ENCODE results near the gene ENHO.

ENHO gene

DNA sequence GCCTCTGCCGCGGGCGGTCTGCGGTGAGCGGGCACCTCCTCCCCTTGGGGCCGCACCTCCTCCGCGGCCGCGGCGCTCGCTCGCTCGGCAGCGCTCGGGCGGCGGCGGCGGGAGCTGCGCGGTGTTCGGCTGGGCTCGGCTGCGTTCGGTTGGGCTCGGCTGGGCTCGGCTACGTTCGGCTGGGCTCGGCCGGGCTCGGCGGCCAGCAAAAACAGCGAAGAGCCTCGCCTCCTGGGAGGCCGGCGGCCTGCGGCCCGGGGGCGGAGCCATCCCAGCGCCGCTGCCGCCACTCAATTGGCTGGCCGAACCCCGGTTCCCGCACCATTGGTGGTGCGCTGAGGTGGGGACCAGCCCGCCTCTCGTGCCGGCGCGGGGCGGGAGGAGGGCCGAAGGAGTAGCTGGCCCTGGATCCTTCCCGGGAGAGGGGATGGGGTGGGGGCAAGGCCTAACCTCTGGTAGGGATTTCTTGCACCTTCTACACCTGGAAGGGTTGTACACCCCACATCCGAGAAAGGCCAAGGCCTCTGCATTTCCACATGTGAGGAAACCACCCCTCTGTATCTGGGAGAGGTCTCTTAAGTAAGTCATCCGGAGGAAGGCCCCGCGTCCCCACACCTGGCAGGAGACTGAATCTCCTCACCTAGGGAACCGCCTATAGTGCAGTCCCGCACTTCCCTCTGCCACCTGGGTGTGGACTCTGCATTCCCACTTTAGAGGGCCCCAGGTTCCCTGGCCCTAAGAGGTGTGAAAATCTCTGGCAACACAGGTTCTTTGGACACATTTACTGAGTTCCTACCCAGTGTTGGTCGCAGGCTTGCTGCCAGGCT is at the start of gene ENHO:
TSS of gene ENHO (minus strand) at position 20 of the 827 bp plus-strand sequence. CDS start 1,295 bp downstream, outside the sequence.
- DNase-seq (ENCODE audit: low read depth): peak; percentile 89

DNA sequence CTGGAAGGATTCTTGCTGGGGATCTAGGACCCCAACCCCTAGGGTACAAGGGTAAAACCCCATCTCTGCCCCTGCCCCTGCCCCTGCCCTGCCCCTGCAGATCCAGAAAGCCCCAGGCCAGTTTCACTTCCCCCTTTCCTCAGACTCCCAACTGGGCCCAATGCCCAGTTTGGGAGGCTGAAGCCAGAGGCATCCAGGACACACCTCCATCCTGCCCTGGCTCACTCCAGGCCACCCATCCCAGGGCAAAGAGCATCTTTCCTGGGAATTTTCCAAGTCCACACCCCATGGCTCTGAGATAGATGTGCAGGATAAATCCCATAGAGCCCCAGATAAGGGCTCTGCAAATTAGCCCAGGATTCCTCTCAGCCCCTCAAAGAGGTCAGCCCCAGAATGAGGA is 49.3 kb upstream of the ENHO start:
- DNase-seq (ENCODE audit: low read depth): no peak

DNA sequence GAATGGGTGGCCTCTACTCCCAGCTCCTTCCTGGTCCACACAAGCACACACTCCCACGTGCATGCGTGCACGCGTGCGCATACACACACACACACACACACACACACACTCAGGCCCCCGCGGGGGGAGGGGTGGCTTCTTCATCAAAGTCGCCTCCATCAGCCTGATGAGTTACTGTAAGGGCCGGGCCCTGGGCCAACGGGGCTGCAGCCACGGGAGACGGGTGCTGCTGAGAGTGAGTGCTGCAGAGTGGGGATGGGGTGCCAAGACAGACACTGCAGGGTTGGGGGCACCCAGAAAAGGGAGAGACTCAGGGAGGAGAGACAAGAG is 48.7 kb upstream of the ENHO start:
- no peak for DNase-seq (ENCODE audit: low read depth)

DNA sequence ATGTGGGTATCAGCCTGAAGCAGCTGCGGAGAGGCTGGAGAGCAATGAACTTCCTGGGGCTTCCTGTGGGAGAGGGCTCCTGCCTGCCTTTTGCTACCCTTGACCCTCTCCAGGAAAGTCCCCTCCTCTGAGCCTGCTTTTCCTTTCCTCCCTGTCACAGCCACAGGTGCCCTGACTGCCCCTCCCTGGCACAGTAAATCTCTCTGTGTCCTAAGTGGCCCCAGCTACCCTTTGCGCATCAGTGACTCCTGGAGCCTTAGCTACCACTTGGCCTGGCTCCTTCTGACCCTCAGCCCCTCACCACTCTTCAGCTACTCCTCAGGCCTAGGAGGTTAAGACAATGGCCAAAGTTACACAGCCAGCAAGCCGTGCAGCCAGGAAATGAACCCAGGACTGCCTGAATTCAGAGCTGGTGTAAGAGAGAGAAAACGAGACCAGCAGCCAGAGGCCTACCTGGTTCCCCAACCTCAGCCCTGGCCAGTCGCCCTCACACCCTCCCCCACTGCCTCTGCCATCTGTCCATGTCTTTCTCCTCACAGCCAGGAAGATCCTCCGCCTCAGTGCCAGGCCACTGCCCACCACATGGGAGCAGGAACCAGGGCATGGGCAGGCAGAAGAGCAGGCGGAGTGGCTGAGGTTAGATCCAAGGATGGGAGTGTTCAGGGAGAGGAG is 48.2 kb upstream of the ENHO start:
- DNase-seq (ENCODE audit: low read depth): no peak

DNA sequence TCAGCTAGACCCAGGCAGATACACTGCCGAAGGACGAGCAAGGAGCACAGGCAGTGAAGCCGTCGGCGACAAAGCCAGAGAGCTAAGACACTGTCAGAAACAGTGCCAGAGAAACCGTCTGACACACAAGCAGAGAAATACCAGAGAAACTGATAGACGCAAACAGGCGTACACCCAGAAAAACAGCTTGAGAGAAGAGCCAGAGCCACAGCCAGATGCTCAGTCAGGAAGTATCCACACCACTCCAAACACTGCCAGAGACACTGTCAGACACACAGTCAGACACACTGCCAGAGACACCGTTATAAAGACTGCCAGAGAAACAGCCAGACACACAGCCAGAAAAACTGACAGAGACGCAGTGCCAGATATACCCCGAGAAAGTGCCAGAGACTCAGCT is 47.6 kb upstream of the ENHO start:
- no peak for DNase-seq (ENCODE audit: low read depth)

DNA sequence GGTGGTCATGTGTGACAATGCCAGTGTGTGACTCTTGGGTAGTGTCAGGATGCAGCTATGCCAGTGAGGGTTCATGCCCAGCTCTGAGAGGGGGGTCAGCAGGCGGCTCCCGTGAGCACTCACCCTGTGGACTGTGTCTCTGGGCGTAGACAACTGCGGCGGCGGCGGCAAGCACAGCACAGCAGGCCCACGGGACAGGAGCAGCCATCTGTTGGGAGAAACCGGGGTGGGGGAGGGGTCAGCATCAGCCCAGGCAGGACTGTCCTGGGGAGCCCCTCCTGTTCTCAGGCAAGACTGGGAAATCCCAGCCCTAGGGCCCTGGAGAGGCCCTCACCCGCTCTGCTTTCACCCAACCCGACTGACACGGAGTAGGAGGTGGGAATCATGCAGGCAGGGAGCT is 46.0 kb upstream of the ENHO start:
- no peak for DNase-seq (ENCODE audit: low read depth)

DNA sequence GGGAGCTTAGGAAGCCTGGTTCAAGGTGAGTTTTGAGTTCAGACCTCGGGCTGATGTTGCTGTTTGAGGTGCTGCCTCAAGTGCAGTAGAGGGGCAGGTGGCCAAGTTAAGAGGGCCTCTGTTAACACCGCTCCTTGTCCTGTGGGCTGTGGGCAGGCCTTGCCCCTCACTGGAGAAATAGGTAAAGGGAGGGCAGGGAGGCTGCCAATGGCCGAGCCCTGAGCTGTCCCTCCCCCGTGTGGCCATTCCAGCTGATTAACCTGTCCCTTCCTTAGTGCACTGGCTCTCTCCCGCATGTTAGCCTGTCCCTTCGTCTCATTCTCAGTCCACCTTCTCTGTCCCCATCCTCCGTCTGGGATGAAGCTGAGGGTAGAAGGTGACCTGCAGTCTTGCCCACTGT is 45.3 kb upstream of the ENHO start:
- DNase-seq (ENCODE audit: low read depth): no peak

DNA sequence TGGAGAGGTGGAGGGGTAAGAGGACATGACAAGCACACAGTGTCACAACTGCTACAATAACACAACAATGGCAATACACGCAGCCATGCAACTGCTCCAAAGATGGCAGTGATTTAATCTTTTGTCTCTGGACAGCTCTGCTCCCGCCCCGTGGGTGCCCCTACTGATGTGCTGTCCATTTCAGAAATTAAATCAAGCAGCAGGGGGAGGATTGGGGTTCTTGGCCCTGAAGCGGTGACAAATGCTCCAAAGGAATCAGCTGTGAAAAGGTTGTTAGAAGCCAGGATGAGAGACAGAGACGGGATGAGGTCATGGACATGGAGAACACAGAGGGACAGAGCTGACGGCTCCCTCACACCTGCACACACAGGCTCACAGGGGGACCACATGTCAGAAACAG is 44.2 kb upstream of the ENHO start:
- DNase-seq (ENCODE audit: low read depth): no peak

DNA sequence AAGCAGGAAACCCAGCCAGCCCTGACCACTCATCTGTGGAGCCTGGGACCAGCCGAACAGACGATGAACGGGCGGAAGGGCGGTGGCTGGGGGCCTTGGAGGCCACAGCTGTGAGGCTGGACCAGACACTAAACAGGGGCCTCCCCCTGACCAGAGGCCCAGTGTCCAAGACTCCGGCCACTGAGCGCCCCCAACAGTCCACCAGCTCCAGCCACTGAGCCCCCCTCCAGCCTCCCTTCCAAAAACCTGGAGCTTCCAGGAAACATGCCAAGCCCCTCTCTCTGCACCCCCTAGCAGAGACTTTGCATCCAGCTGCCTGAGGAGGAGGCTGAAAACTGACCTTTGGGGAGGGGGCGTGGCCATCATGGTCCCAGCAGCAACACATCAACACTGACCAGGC is 43.5 kb upstream of the ENHO start:
- no peak for DNase-seq (ENCODE audit: low read depth)

DNA sequence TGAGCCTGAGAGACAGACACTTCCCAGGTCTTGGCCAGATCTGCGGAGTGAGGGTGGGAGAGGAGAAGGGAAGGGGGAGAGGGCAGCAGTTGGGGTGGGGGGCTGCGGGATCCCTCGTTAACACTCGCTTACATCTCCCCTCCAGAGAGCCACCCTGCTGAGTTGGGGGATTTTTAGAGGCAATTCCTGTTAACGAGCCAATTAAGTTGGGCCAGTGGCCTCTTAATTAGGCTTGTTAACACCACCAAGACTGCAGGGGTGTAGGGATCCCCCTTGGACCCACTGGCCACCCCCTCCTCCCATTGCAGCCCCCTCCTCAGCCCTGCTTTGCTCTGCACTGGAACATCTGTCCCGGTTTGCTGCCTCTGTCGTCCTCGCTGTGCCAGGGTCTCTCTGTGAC is 43.1 kb upstream of the ENHO start:
- no peak for DNase-seq (ENCODE audit: low read depth)

DNA sequence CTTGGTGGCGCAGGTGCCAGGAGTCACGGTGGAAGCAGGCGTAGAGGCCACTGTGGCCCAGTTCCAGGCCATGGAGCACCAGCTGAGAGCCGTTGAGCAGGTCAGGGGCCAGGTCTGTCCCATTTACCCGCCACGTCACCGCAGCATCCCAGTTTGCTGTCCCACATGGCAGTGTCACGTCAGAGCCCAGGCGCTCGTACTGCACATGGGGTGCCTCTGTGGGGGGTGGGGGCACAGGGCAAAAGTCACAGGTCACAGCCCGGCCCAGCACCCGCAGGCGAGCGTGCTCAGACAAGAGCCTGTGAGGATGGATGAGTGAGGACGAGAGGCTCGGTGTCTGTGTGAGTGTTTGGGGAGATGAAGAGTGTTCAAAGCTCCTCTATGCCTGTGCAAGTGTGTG is 41.8 kb upstream of the ENHO start:
- no peak for DNase-seq (ENCODE audit: low read depth)

DNA sequence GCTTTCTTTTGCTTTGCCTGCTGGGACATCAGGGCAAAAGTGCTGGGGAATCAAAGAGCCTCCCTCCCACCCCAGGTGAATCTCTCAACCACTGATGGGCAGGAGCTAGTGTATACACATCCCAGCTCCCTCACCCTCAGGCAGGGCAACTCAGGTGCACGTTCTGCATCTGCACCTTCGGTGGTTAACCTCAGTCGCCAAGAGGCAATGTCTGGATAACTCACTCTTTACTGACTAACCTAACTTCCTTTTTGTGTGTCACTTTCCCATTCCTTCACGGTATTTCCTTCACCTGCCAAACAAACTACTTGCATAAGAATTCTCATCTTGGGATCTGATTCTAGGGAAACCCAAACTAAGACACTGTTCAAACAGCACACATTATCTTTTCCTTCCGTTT is 40.5 kb upstream of the ENHO start:
- DNase-seq (ENCODE audit: low read depth): no peak

DNA sequence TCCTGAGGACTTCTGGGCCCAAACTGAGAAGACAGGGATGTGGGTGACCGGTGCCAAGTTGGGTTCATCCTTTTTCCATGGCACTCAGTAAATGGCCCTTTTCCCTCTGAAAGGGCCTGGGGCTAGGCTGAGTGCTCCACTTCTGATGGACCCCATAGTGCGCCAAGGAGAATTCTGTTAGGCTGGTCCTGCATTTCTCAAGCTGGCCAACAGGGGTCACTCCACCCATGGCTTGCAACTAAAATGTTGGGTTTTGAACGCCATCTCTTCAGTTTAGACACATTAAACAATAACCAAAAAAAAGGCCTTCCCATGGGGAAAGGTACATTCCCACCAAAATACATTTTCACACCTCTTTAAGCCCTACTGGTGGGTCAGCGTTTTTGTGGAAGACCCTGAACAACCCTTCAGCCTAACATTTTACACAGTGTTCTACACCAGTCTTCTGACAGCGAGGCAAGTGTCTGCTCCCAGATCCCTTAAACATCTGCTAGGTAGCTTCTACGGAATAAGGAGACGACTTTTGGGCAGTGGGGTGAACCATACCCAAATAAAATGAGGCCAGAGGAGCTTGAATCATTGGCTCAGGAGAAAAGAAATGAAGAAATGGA is 39.5 kb upstream of the ENHO start:
- no peak for DNase-seq (ENCODE audit: low read depth)

DNA sequence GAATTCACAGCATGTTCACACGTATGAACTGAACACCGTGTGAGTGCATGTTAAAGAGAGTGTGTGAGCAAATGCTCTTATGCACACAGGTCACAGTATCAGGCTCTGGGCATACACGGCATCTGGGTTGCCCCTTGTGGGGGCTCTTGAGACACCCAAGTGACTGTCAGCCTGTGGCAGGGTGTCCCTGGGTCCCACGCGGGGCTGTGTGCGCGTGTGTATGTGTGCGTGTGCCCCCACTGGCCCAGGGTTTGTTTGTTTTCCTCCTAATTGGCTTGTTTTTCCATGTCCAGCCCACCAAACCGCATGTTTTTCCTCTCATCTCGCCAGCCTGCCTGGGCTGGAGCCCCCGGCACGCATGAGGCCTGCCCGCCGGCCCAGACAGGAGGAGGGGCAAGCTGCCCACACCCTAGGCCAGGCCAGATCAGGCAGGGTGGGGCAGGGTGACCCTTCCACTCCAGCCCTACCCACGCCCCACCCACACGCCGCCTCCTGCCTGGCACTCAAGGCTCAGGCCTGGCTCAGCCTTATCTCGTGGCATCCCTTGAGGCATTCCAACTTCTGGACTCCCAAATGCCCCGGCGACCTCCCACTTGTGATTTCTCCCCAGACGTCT is 37.9 kb upstream of the ENHO start:
- no peak for DNase-seq (ENCODE audit: low read depth)

DNA sequence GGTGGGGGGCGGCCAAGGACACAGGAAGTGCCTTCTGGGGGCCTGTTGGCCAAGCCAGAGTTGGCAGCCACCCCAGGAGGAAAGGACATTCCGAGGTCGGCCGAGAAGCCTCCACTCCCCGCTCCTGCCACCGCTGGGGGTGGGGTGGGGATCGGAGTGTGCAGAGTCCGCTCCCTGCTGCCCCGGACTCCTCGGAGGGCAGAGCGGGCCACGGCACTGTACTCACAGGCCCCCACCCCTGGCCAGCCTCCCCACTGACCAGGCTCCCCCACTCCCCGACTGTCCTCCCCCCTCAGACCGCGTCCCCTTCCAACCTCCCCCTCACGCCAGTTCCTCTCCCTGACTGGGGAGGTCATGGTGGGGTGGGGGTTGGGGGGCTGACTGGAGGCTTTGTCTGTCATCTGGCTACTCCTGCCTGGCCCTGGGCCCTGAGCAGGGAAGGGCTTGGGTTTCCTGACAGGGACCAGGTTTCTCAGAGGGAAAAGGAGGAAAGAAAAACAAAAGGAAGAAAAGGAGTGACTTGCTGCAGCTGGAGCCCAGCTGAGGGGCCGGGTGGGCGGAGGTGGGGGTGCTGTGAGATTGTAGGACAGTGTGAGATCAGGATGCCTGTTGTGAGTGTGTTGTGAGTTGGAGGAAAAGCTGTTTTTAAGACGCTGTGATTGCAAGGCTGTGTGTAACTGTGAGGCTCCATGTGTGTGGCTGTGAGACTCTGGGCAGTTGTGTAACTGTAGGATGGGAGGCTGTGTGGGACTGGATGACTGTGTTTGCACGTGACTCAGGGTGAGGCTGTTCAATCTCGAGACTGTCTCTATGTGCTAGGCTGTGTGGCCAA is 37.0 kb upstream of the ENHO start:
- peak; percentile 71 for DNase-seq (ENCODE audit: low read depth)

DNA sequence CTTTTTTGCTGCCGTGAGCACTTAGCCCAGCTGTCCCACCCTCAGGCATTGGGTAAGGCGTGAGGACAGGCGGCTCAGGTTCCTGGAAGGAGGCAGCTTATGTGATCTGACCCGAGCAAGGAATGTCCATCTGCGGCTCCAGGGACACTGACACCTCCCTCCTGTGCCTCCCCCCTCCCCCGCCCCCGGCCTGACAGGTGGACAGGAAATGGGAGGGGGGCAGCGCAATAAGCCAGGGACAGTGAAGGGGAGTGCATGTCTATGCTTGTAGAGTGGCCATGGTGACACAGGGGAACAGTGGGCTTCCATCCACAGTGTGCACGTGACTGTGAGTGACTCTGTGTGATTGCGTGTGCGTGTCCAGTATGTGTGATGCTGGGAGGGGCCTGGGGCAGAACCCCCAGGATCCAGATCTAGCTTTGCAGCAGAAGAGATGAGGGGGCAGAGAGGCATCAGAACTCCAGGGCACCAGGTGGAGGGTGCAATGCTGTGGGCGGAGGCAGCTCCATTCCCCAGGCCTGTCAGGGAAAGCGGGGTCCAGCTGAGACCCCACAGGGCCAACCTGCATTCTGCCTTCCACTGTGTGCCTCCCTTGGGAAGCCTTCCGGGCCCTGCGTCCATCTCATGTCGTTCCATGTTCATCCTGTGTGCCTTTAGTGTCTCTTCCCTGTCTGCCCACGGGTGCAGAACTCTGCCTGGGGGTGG is 36.3 kb upstream of the ENHO start:
- DNase-seq (ENCODE audit: low read depth): no peak

DNA sequence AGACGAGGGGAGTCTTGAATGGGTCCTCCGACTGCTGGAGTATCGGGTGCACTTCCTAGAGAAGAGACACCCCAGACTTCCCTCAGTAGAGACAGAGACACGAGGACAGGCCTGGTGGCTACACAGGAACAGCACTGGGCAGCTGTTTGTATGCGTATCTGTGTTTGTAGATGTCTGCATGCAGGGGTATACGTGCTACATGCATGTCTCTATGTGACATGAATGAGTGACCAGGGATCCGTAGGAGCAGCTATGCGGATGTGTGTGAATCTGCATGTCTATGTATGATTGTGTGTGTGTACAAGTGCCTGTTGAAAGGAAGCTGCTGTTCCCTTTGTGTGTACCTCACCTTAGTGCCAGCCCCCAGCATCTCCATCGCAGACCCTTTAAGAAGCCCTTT is 35.6 kb upstream of the ENHO start:
- no peak for DNase-seq (ENCODE audit: low read depth)

DNA sequence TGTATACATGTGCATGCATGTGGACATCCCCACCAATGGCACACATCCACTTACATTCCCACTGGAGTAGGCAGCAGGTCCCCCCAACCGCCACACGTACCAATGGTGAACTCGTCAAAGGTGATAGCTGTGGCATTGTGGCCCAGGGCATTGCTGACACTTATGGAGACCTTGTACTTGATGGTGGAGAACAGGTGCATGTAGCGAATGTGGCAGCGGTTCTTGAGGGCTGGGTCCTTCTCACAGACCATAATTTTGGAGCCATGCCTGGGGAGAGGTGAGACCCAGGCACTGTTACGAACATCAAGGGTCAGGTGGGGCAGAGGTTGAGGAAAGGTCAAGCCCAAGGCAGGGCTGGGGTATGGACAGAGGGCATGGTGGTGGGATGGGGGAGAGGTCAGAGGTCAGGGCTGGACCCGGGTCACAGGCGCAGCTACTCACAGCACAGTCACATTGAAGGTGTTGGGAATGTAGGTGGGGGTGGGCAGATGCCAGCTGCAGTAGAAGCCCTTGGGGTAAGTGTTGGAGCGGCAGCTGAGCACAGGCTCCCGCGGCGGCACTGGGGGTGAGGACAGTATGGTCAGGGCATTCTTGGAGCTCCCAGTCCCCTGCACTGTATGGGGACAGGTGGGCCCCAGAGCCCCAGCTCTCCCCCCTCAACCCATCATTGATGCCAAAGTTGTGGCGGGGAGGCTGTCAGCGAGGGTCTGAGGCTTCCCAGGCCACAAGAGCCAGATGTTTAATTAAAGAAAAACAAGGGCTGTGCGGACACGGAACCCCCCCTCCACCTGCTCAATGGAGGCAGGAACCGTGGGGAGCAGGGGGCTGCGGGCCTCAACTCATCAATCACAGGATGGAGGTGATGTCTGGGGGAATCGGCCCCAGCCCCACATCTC is 34.9 kb upstream of the ENHO start:
- no peak for DNase-seq (ENCODE audit: low read depth)

DNA sequence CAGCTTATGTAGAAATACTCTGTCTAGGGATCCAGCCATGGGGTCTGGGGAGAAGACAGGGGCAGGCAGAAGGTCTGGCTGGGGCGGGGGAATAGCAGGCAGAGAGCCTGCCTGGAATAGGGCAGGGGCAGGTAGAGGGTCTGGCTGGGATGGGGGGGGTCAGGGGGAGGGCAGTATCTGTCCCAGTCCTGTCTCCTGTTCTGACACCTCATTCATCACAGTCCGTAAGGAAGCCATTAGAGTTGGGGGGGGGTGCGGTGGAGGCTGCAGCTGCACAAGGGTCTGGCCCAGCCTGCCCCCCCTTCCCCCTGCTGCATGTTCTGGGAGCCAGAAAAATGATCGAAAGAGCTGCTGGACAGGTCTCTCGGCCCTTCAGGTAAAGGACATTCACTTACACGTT is 34.2 kb upstream of the ENHO start:
- no peak for DNase-seq (ENCODE audit: low read depth)

DNA sequence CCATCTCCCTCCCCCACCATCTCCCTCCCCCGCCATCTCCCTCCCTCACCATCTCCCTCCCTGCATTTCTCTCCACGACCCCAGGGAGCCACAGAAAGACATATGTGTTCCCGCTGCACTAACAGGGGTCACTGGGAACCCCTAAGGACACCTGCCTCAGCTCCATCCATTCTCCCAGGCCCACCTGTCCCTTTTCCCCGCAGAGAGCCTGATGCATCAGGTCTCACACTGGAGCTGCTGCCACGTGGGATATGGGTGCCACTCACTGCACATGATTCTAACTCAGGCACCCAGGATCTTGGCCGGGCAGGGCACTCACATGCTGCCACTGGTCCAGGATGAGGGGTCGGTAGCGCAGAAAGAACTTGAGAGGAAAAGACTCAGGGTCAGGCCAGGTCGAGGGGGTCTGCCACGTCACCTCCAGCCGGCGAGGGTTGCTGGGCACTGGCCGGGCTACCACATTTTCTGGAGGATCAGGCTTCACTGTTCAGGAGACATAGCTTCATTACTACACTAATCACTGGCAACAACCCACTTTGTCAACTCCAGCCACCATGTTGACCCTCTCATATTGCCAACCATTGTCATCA is 33.2 kb upstream of the ENHO start:
- no peak for DNase-seq (ENCODE audit: low read depth)
